NCI-H2029 (cell line): ENCODE data around the gene ZNF174.

ENCODE experiments used
- DNase-seq: peaks from one replicate; lab custom pipeline; 2025; lab: John Stamatoyannopoulos, UW

The ZNF174 gene

GRCh38 chr16:3443108-3444031, 42.4 kb downstream of the ZNF174 start, which contains the start of the genes NAA60 and ZNF597:
Gene NAA60, plus strand, starts transcription at chr16:3443680. Its CDS starts 32,548 bp downstream, at chr16:3476228.
Gene ZNF597, minus strand, starts transcription at chr16:3443504. Its CDS starts 351 bp downstream, at chr16:3443153.
- peak; percentile 76 for DNase-seq

GRCh38 chr16:3444032-3444388, 43.0 kb downstream of the ZNF174 start:
- peak; percentile 17 for DNase-seq

DNA sequence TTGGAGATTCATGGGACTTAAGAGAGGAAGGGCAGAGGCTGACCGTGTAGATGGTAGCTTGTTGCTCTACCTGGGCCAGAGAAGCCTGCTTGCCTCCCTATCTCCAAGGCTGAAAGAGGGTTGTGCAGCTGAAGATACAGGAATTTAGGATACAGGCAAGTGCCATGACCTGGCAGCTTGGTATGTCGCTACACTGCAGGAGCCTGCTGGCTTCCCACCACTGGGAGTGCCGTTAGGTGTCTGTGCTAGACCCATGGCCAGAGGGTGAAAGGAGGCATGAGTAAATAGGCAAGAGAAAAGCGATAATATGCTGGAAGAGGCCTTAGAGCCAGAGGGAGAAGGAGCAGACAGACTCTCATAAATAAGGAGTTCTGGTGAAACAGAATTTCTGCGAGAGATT, 53.1 kb downstream of the ZNF174 start:
- DNase-seq: no peak

DNA sequence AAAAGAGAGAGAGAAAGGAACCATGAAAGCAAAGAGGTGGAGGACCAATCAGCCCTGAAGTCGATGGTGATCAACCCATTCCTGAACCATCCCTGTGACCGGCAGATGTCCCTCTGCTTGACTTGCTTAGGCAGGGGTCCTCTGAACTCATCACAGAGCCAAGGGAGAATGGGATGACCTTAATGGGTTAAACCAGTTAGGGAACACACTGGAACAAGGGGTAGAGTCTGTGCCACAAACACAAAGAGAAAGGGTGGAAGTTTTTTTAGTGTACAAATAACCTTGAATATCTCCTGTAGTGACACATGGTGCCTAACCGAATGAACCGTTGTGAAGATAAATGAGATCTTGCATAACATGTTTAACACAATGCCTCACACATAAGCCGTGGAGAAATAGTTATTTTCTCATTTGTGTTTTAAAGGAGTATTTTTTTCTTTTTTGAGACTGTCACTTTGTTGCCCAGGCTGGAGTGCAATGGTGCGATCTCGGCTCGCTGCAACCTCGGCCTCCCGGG, 53.7 kb downstream of the ZNF174 start:
- DNase-seq: no peak

- DNase-seq: peak; percentile 89
These were observed 56.6 kb downstream of the ZNF174 start for GRCh38 chr16:3457434-3458252.

DNA sequence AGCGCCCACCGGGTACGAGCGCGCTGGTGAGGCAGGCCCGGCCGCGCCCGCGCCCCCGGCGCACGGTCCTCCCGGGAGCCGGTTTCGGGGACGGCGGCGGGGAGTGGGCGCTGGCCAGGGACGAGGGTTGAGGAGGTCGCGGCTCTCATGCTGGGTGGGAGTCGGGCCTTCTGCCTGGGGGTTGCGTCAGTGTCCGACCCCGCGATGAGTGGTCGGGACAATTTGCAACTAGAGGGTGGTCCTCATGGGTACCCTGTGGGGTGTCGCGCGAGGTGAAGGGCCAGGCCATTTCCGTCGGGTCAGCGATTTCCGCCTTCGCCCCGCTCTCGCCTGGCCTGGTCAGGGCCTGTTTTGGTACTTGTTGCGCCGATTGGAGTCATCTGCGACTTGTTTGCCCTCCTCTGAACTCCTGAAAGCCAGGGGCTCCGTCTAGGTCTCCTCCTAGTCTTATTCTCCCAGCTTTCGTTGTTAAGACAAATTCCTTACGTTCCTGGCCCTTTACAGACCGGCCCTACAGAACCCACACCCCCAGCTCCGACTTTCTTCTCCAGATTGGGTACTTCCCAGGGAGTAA, 57.4 kb downstream of the ZNF174 start:
- DNase-seq: no peak

- DNase-seq: no peak
These were observed 57.9 kb downstream of the ZNF174 start for GRCh38 chr16:3458852-3459361.
